AG04450 (cell line): ENCODE measurements around the gene DEAF1. TPM values are rescaled to one million over a fixed set of nuclear protein-coding genes. Genes with fewer than 3 reads are reported as not detected.

Experiments
- CTCF ChIA-PET: fragments of 300-600, 350-600 bp; formaldehyde crosslinking; extraction: SDS; loops from one replicate; lab custom pipeline; 2022; ENCODE audit warnings: antibody characterized with exemption, inconsistent platforms; lab: Charles Lee
- POLR2A ChIA-PET: fragments of 350-600 bp; formaldehyde crosslinking; extraction: SDS; loops from one replicate; lab custom pipeline; 2021; ENCODE audit warnings: antibody characterized with exemption, inconsistent platforms; lab: Yijun Ruan, JAX
- DNase-seq: peaks from one replicate; pipeline ENCODE4 v3.0.0-alpha.2; 2011; ENCODE audit warnings: low read depth, low spot score
- H3K27ac ChIP-seq: one replicate; pipeline ENCODE4 v1.5.1; 2012; ENCODE audit warnings: low read depth, low read length, control low read depth
- H3K27me3 ChIP-seq: one replicate; pipeline ENCODE4 v1.6.0; 2012; ENCODE audit warnings: low read length; ENCODE audit not compliant: control insufficient read depth, insufficient read depth
- H3K4me3 ChIP-seq: 2 replicates; pipeline ENCODE4 v1.5.1; 2011; ENCODE audit warnings: mild to moderate bottlenecking, low read depth, low read length, control low read depth
- H3K9me3 ChIP-seq: 2 replicates; pipeline ENCODE4 v1.5.1; 2012; ENCODE audit warnings: low read length; ENCODE audit not compliant: control insufficient read depth, insufficient read depth
- CTCF ChIP-seq: IDR thresholded peaks from 2 replicates; pipeline ENCODE4 v1.5.1; 2011; ENCODE audit warnings: low read depth, low read length, control low read depth, inconsistent platforms
- polyA plus RNA-seq: library from polyadenylated mRNA; depleted of rRNA; stranded (reverse); fragments of >200 nt; gene quantifications from 2 replicates; pipeline ENCODE4 v1.2.3, GENCODE V29; 2011

The DEAF1 gene
- polyA plus RNA-seq, 1 experiment, result 13.0 TPM

GRCh38 chr11:626475-627307 lies 68.3 kb downstream of the DEAF1 start, which contains the start of gene SCT:
Gene SCT (minus strand): TSS chr11:627181. CDS start chr11:627143, 38 bp downstream.
- ChIA-PET POLR2A (no interaction called here), CTCF (no interaction called here)
- Histone ChIP-seq H3K27me3 (no peaks in the 10 kb centered on the region), H3K4me3 (no peak within 1 kb of the TSS), H3K9me3 (peaks cover 11% of the 10 kb centered on the region; the same call in 1 of the 2 replicates), H3K27ac (no peak within 1 kb of the TSS)
- DNase-seq, result no peak
- TF ChIP-seq CTCF, result no peak

GRCh38 chr11:625636-626268 lies 69.3 kb downstream of the DEAF1 start:
- DNase-seq, result no peak

GRCh38 chr11:624705-625635 lies 70.1 kb downstream of the DEAF1 start, which contains the start of gene CDHR5:
Gene CDHR5 (minus strand): TSS chr11:624955. CDS start chr11:624902, 53 bp downstream.
- no peak within 1 kb of the TSS for H3K4me3 ChIP-seq
- no peaks in the 10 kb centered on the region for H3K27me3 ChIP-seq
- ChIA-PET POLR2A (no interaction called here), CTCF (no interaction called here)
- TF ChIP-seq CTCF, result no peak
- H3K9me3 ChIP-seq, result peaks cover 11% of the 10 kb centered on the region; the same call in 1 of the 2 replicates
- no peak within 1 kb of the TSS for H3K27ac ChIP-seq
- no peak for DNase-seq

More at GRCh38 chr11:625636-626268, 69.3 kb downstream of the DEAF1 start:
- POLR2A ChIA-PET, result no interaction called here
- TF ChIP-seq CTCF, result no peak
- Histone ChIP-seq H3K4me3 (no peak overlapping the region), H3K27ac (no peak overlapping the region), H3K27me3 (no peaks in the 10 kb centered on the region), H3K9me3 (peaks cover 11% of the 10 kb centered on the region; the same call in 1 of the 2 replicates)
- CTCF ChIA-PET, result no interaction called here

GRCh38 chr11:623999-624704 lies 70.9 kb downstream of the DEAF1 start:
- no peak overlapping the region for H3K27ac ChIP-seq

More at GRCh38 chr11:623999-624704, 70.9 kb downstream of the DEAF1 start:
- no peak for TF ChIP-seq CTCF
- H3K9me3 ChIP-seq, result peaks cover 11% of the 10 kb centered on the region; the same call in 1 of the 2 replicates
- H3K27me3 ChIP-seq, result no peaks in the 10 kb centered on the region
- H3K4me3 ChIP-seq, result no peak overlapping the region
- POLR2A ChIA-PET, result no interaction called here
- DNase-seq, result no peak
- CTCF ChIA-PET, result no interaction called here
